Kidney epithelial cell (primary cell): ENCODE data around the gene FCRL3. TPM values are rescaled to one million over a fixed set of nuclear protein-coding genes. Genes with fewer than 3 reads are reported as not detected.
"Not testable (repeated sequence)": the region's sequence is repeated elsewhere in the genome, so short reads cannot be mapped to it uniquely, and the experiment has no call there.

Experiments used
- DNase-seq: peaks from one replicate; pipeline ENCODE4 v3.0.0-alpha.2; 2010; ENCODE audit warnings: low read depth
- H3K27me3 ChIP-seq: 2 replicates; pipeline ENCODE4 v1.6.0; 2011; ENCODE audit warnings: low read length; ENCODE audit not compliant: control insufficient read depth, insufficient read depth
- H3K36me3 ChIP-seq: 2 replicates; pipeline ENCODE4 v1.5.1; 2011; ENCODE audit warnings: low read length; ENCODE audit not compliant: control insufficient read depth, insufficient read depth
- H3K4me3 ChIP-seq: 2 replicates; pipeline ENCODE4 v1.5.1; 2011; ENCODE audit warnings: low read depth, mild to moderate bottlenecking, control low read depth, low read length
- CTCF ChIP-seq: IDR thresholded peaks from 2 replicates; pipeline ENCODE4 v1.5.1; 2011; ENCODE audit warnings: mild to moderate bottlenecking, moderate library complexity, low read length, control low read depth, inconsistent platforms; ENCODE audit not compliant: insufficient read depth, poor library complexity, severe bottlenecking
- total RNA-seq: library from RNA; depleted of rRNA; stranded (reverse); fragments of >200 nt; gene quantifications from 2 replicates; pipeline ENCODE4 v1.2.3, GENCODE V29; 2015

The FCRL3 gene
- not detected in 2 replicates for total RNA-seq

- H3K27me3 ChIP-seq = no peaks in the 10 kb centered on the region
- no peak for TF ChIP-seq CTCF
- DNase-seq = no peak
- H3K4me3 ChIP-seq = no peak within 1 kb of the TSS
- no peaks in the 10 kb centered on the region for H3K36me3 ChIP-seq
These were observed at the start of gene FCRL3 for GRCh38 chr1:157700732-157701131. Gene FCRL3 (minus strand): TSS chr1:157700769. CDS start chr1:157700489, 280 bp downstream.

GRCh38 chr1:157748262-157748817 lies 47.8 kb upstream of the FCRL3 start:
- no peak for DNase-seq
- Histone ChIP-seq H3K4me3 (no peak overlapping the region), H3K36me3 (no peaks in the 10 kb centered on the region), H3K27me3 (no peaks in the 10 kb centered on the region)
- TF ChIP-seq CTCF = no peak

- no peak for TF ChIP-seq CTCF
- Histone ChIP-seq H3K4me3 (no peak overlapping the region), H3K36me3 (no peaks in the 10 kb centered on the region), H3K27me3 (no peaks in the 10 kb centered on the region)
- no peak for DNase-seq
These were observed 38.8 kb upstream of the FCRL3 start for GRCh38 chr1:157739229-157739901.

- not testable (repeated sequence) for H3K27me3 ChIP-seq, H3K36me3 ChIP-seq, H3K4me3 ChIP-seq, DNase-seq
These were observed 35.4 kb upstream of the FCRL3 start for GRCh38 chr1:157735991-157736390.

- Histone ChIP-seq H3K36me3 (no peaks in the 10 kb centered on the region), H3K4me3 (no peak overlapping the region), H3K27me3 (no peaks in the 10 kb centered on the region)
- no peak for TF ChIP-seq CTCF
- no peak for DNase-seq
These were observed 33.8 kb upstream of the FCRL3 start for GRCh38 chr1:157734321-157734720.

GRCh38 chr1:157732755-157733154 lies 32.2 kb upstream of the FCRL3 start:
- Histone ChIP-seq H3K4me3 (no peak overlapping the region), H3K27me3 (no peaks in the 10 kb centered on the region), H3K36me3 (no peaks in the 10 kb centered on the region)
- DNase-seq = no peak
- no peak for TF ChIP-seq CTCF
